ENCODE data around the gene SETX. TPM values are rescaled to one million over a fixed set of nuclear protein-coding genes. Genes with fewer than 3 reads are reported as not detected.

Gene SETX
- total RNA-seq, 1 donor from 2014 or later: 78.2 TPM

GRCh38 chr9:132216861-132217619 lies 137.7 kb downstream of the SETX start:
- DNase-seq: no peak

GRCh38 chr9:132214027-132214622 lies 140.7 kb downstream of the SETX start:
- peak; percentile 89 for DNase-seq

GRCh38 chr9:132211570-132211969 lies 143.2 kb downstream of the SETX start:
- DNase-seq: no peak

Other genes with a start within 250 kb of the SETX start
- 1.3 TPM for gene NTNG2, start 192.9 kb downstream of the SETX start, total RNA-seq
- gene TTF1, start 51.9 kb upstream of the SETX start, total RNA-seq: 9.9 TPM
- not detected for gene CFAP77, start 55.2 kb upstream of the SETX start, total RNA-seq
- gene BARHL1, start 227.6 kb upstream of the SETX start, total RNA-seq: not detected